IMR-90 (cell line): Measurements from ENCODE around the gene GRHL3. TPM values are rescaled to one million over a fixed set of nuclear protein-coding genes. Genes with fewer than 3 reads are reported as not detected.

Experiments
- ATAC-seq: fragments of 200-7000 bp; cut with Tn5 transposase; 2 replicates; pipeline ENCODE4 v1.9.1; 2020; ENCODE audit warnings: low read depth, mild to moderate bottlenecking, moderate library complexity
- BruUV-seq: library from RNA; stranded (reverse); fragments of 400-500 nt; replicated peaks from 2 replicates; lab custom pipeline; 2021; lab: Mats Ljungman, UMichigan
- CTCF ChIA-PET: fragments of 300-600 bp; formaldehyde crosslinking; extraction: SDS; loops from one replicate; lab custom pipeline; 2021; ENCODE audit warnings: antibody characterized with exemption; lab: Yijun Ruan, JAX
- POLR2A ChIA-PET: fragments of 300-600 bp; sonication (Branson Sonifier 250); formaldehyde crosslinking; loops from one replicate; lab custom pipeline; 2022; ENCODE audit warnings: antibody characterized with exemption; ENCODE audit not compliant: unreplicated experiment; lab: Charles Lee
- DNase-seq: peaks from one replicate; pipeline ENCODE4 v3.0.0; 2013
- H2AFZ ChIP-seq: replicated peaks from 2 replicates; pipeline ENCODE3; 2013; ENCODE audit warnings: low read length, mild to moderate bottlenecking; ENCODE audit not compliant: poor library complexity
- H2AK5ac ChIP-seq: 2 replicates; pipeline ENCODE4 v1.6.1; 2013; ENCODE audit warnings: low read depth, low read length, inconsistent platforms
- H2AK9ac ChIP-seq: replicated peaks from 2 replicates; pipeline ENCODE3; 2013; ENCODE audit warnings: mild to moderate bottlenecking, low read depth, low read length, moderate library complexity; ENCODE audit not compliant: poor library complexity
- H2BK120ac ChIP-seq: 2 replicates; pipeline ENCODE4 v1.6.1; 2013; ENCODE audit warnings: low read depth, low read length, inconsistent platforms
- H2BK15ac ChIP-seq: 3 replicates; pipeline ENCODE4 v1.6.1; 2013; ENCODE audit warnings: low read depth, low read length, inconsistent platforms
- H2BK20ac ChIP-seq: 2 replicates; pipeline ENCODE4 v1.6.1; 2013; ENCODE audit warnings: low read depth, mild to moderate bottlenecking, inconsistent platforms, low read length, moderate library complexity
- H2BK5ac ChIP-seq: 2 replicates; pipeline ENCODE4 v1.6.1; 2013; ENCODE audit warnings: mild to moderate bottlenecking, low read depth, low read length, inconsistent platforms; ENCODE audit not compliant: poor library complexity, severe bottlenecking
- H3K14ac ChIP-seq: replicated peaks from 2 replicates; pipeline ENCODE4 v1.6.1; 2013; ENCODE audit warnings: low read depth, low read length, inconsistent platforms
- H3K18ac ChIP-seq: 2 replicates; pipeline ENCODE4 v1.6.1; 2013; ENCODE audit warnings: low read depth, low read length, control low read depth
- H3K23ac ChIP-seq: 2 replicates; pipeline ENCODE4 v1.6.1; 2013; ENCODE audit warnings: low read depth, low read length, inconsistent platforms
- H3K27ac ChIP-seq: 2 replicates; pipeline ENCODE4 v1.5.1; 2013; ENCODE audit warnings: mild to moderate bottlenecking, control low read depth, low read length; ENCODE audit not compliant: insufficient read depth
- H3K27me3 ChIP-seq: 2 replicates; pipeline ENCODE4 v1.6.1; 2013; ENCODE audit warnings: low read length; ENCODE audit not compliant: control insufficient read depth, insufficient read depth
- H3K36me3 ChIP-seq: 2 replicates; pipeline ENCODE4 v1.6.1; 2013; ENCODE audit warnings: low read length, mixed read lengths; ENCODE audit not compliant: control insufficient read depth, insufficient read depth
- H3K4ac ChIP-seq: 2 replicates; pipeline ENCODE4 v1.6.1; 2013; ENCODE audit warnings: low read depth, low read length, inconsistent platforms
- H3K4me1 ChIP-seq: 2 replicates; pipeline ENCODE4 v1.6.1; 2013; ENCODE audit warnings: low read length, mixed read lengths; ENCODE audit not compliant: control insufficient read depth, insufficient read depth
- H3K4me2 ChIP-seq: 2 replicates; pipeline ENCODE4 v1.6.1; 2013; ENCODE audit warnings: low read depth, mild to moderate bottlenecking, control low read depth, low read length, moderate library complexity
- H3K4me3 ChIP-seq: 2 replicates; pipeline ENCODE4 v1.5.1; 2013; ENCODE audit warnings: low read depth, mild to moderate bottlenecking, control low read depth, low read length, moderate library complexity; ENCODE audit not compliant: insufficient read depth
- H3K56ac ChIP-seq: 2 replicates; pipeline ENCODE4 v1.6.1; 2013; ENCODE audit warnings: low read length, inconsistent platforms; ENCODE audit not compliant: insufficient read depth; ENCODE audit errors: extremely low read depth
- H3K79me1 ChIP-seq, 2 experiments: 2 replicates each; pipeline ENCODE4 v1.6.1; 2013; ENCODE audit warnings: low read length in 2 of 2, inconsistent platforms in 1 of 2, low read depth in 1 of 2
- H3K9ac ChIP-seq: 2 replicates; pipeline ENCODE4 v1.6.1; 2013; ENCODE audit warnings: low read depth, low read length, control low read depth
- H3K9me1 ChIP-seq: 2 replicates; pipeline ENCODE4 v1.6.1; 2013; ENCODE audit warnings: low read length, inconsistent platforms; ENCODE audit not compliant: insufficient read depth
- H3K9me3 ChIP-seq: 2 replicates; pipeline ENCODE4 v1.6.1; 2013; ENCODE audit warnings: low read length; ENCODE audit not compliant: control insufficient read depth, insufficient read depth
- H4K20me1 ChIP-seq: 2 replicates; pipeline ENCODE4 v1.6.1; 2013; ENCODE audit warnings: low read length, inconsistent platforms; ENCODE audit not compliant: insufficient read depth
- H4K5ac ChIP-seq: 2 replicates; pipeline ENCODE4 v1.6.1; 2013; ENCODE audit warnings: mild to moderate bottlenecking, low read depth, low read length, control low read depth
- H4K8ac ChIP-seq, 2 experiments: 2 replicates each; pipeline ENCODE4 v1.6.1; 2013; ENCODE audit warnings: low read depth in 2 of 2, low read length in 2 of 2, control low read depth in 1 of 2, inconsistent platforms in 1 of 2
- H4K91ac ChIP-seq: 2 replicates; pipeline ENCODE4 v1.6.1; 2013; ENCODE audit warnings: low read depth, low read length, inconsistent platforms; ENCODE audit not compliant: insufficient read depth
- BHLHE40 ChIP-seq: fragments of 150-350 bp; IDR thresholded peaks from 2 replicates; pipeline ENCODE4 v1.6.1; 2016; ENCODE audit warnings: mild to moderate bottlenecking, low read depth, low read length
- CEBPB ChIP-seq: IDR thresholded peaks from 2 replicates; pipeline ENCODE4 v1.6.1; 2012; ENCODE audit warnings: low read depth, low read length, improper control_type of control experiment
- CHD1 ChIP-seq: IDR thresholded peaks from 2 replicates; pipeline ENCODE4 v1.6.1; 2012; ENCODE audit warnings: low read depth, low read length, improper control_type of control experiment
- FOS ChIP-seq: fragments of 150-350 bp; IDR thresholded peaks from 2 replicates; pipeline ENCODE4 v1.6.1; 2016; ENCODE audit warnings: low read depth, low read length
- MAFK ChIP-seq: IDR thresholded peaks from 2 replicates; pipeline ENCODE4 v1.6.1; 2012; ENCODE audit warnings: low read depth, low read length, improper control_type of control experiment
- MAZ ChIP-seq: IDR thresholded peaks from 2 replicates; pipeline ENCODE4 v1.6.1; 2012; ENCODE audit warnings: low read depth, mild to moderate bottlenecking, low read length, improper control_type of control experiment, moderate library complexity, borderline replicate concordance
- MXI1 ChIP-seq: IDR thresholded peaks from 2 replicates; pipeline ENCODE4 v1.6.1; 2012; ENCODE audit warnings: low read depth, mild to moderate bottlenecking, low read length, moderate library complexity, borderline replicate concordance
- NFE2L2 ChIP-seq: fragments of 150-350 bp; IDR thresholded peaks from 2 replicates; pipeline ENCODE4 v1.6.1; 2016; ENCODE audit warnings: low read depth, mild to moderate bottlenecking, low read length
- POLR2A ChIP-seq: IDR thresholded peaks from 2 replicates; pipeline ENCODE4 v1.6.1; 2012; ENCODE audit warnings: mild to moderate bottlenecking, low read depth, low read length
- RAD21 ChIP-seq: IDR thresholded peaks from 2 replicates; pipeline ENCODE4 v1.6.1; 2012; ENCODE audit warnings: low read length, improper control_type of control experiment
- RCOR1 ChIP-seq: IDR thresholded peaks from 2 replicates; pipeline ENCODE4 v1.6.1; 2012; ENCODE audit warnings: mild to moderate bottlenecking, low read length, improper control_type of control experiment; ENCODE audit not compliant: insufficient replicate concordance
- RFX5 ChIP-seq: IDR thresholded peaks from 2 replicates; pipeline ENCODE4 v1.8.0; 2012; ENCODE audit warnings: low read depth, mild to moderate bottlenecking, low read length, moderate library complexity
- SMC3 ChIP-seq: fragments of 150-350 bp; IDR thresholded peaks from 2 replicates; pipeline ENCODE4 v1.6.1; 2016; ENCODE audit warnings: low read depth, mild to moderate bottlenecking, antibody characterized with exemption, low read length, moderate library complexity
- WGBS, 2 experiments: methylation state at CpG; one replicate each; pipeline versions ENCODE4 v1.1.5 to v1.1.7; 2013; ENCODE audit warnings: missing lambda C conversion rate in 2 of 2; ENCODE audit not compliant: insufficient read length in 1 of 2; ENCODE audit errors: extremely low coverage in 2 of 2; 5-methylcytosine and 5-hydroxymethylcytosine counted together
- dilution Hi-C: fragments of 300-500 bp; cut with HindIII; formaldehyde crosslinking; loops from one replicate; pipeline ENCODE4 v1.14.3; 2018; ENCODE audit warnings: low sequenced_read_pairs; ENCODE audit not compliant: unreplicated experiment
- in situ Hi-C: fragments of 300-500 bp; cut with MboI; formaldehyde crosslinking; loops from 3 replicates; pipeline ENCODE4 v1.14.3; 2019; ENCODE audit warnings: low sequenced_read_pairs, inconsistent platforms, mixed read lengths
- intact Hi-C: fragments of 100-400 bp; cut with micrococcal nuclease; formaldehyde crosslinking; loops from 2 replicates; pipeline ENCODE4 v1.10.0; 2022
- polyA plus RNA-seq, 3 experiments: library from polyadenylated mRNA; depleted of rRNA; stranded (reverse); fragments of >200 nt; gene quantifications; 2 replicates each; pipeline ENCODE4 v1.2.3, GENCODE V29; 2012; ENCODE audit warnings: low replicate concordance in 1 of 3
- total RNA-seq: library from RNA; depleted of rRNA; stranded (reverse); fragments of >200 nt; gene quantifications from 2 replicates; pipeline ENCODE4 v1.2.3, GENCODE V29; 2012
- TF ChIP-seq, protein P1 (sequence below): fragments of 150-350 bp; IDR thresholded peaks from 2 replicates; pipeline ENCODE4 v1.6.1; 2016; ENCODE audit warnings: low read depth, mild to moderate bottlenecking, low read length, moderate library complexity, borderline replicate concordance
- TF ChIP-seq, protein P2 (sequence below): fragments of 150-350 bp; IDR thresholded peaks from 2 replicates; pipeline ENCODE4 v1.6.1; 2017; ENCODE audit warnings: mild to moderate bottlenecking, antibody characterized with exemption, low read length, low read depth
- TF ChIP-seq, protein P3 (sequence below): conservative IDR thresholded peaks from 2 replicates; pipeline ENCODE4 v1.5.1; 2012; ENCODE audit warnings: mild to moderate bottlenecking, low read depth, low read length, improper control_type of control experiment

The GRHL3 gene
- total and polyA plus RNA-seq, 2 of the 4 experiments (the other 2 are of a cell fraction): not detected

DNA sequence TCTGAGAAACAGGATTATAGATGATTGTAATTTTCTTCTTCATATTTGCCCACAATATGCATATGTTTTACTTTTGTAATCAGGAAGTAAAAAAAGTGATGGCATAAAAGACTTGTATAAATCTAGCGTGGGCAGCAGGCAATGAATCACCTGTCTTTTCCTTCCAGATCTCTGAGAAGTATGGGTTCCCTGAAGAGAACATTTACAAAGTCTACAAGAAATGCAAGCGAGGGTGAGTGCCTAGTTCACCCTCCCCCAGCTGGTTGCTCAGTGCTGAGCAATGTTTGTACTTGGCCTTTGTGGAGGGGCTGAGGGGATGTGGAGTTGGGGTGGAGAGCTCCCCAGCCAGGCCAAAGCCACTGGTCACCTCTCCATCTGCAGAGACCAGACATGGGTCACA is 30.7 kb downstream of the GRHL3 start:
- Histone ChIP-seq H2AK9ac (no peak overlapping the region), H3K23ac (no peak overlapping the region), H4K5ac (no peak overlapping the region), H3K18ac (no peak overlapping the region; the same call in 1 of the 2 replicates), H3K79me1 (no peaks in the 10 kb centered on the region), H3K56ac (no peak overlapping the region), H3K27ac (no peak overlapping the region), H2BK20ac (no peak overlapping the region), H2AK5ac (no peak overlapping the region; the same call in 1 of the 2 replicates), H3K9me1 (peaks cover 6% of the 10 kb centered on the region; the same call in 1 of the 2 replicates), H2BK5ac (no peak overlapping the region), H4K20me1 (0 out of 2 replicates have a peak, but pooled peaks cover 5% of the 10 kb centered on the region), H2BK15ac (no peak overlapping the region), H3K4me1 (peaks cover 8% of the 10 kb centered on the region), H2AFZ (peak overlapping the region; percentile 45), H3K4me3 (no peak overlapping the region), H3K36me3 (no peaks in the 10 kb centered on the region), H3K4me2 (no peak overlapping the region), H3K27me3 (peaks cover 11% of the 10 kb centered on the region; the same call in 1 of the 2 replicates), H2BK120ac (no peak overlapping the region), H3K9ac (no peak overlapping the region), H3K14ac (0 out of 2 replicates have a peak overlapping the region, but pooled peaks have one; percentile 34), H4K8ac (no peak overlapping the region), H3K9me3 (no peaks in the 10 kb centered on the region), H4K91ac (no peak overlapping the region), H3K4ac (no peak overlapping the region)
- TF ChIP-seq CEBPB (no peak), POLR2A (no peak), CHD1 (no peak), SMC3 (no peak), RAD21 (no peak), RCOR1 (no peak), MAZ (no peak), NFE2L2 (no peak), MXI1 (no peak), RFX5 (no peak), MAFK (no peak), BHLHE40 (no peak), FOS (no peak)
- TF ChIP-seq, protein P1, sequence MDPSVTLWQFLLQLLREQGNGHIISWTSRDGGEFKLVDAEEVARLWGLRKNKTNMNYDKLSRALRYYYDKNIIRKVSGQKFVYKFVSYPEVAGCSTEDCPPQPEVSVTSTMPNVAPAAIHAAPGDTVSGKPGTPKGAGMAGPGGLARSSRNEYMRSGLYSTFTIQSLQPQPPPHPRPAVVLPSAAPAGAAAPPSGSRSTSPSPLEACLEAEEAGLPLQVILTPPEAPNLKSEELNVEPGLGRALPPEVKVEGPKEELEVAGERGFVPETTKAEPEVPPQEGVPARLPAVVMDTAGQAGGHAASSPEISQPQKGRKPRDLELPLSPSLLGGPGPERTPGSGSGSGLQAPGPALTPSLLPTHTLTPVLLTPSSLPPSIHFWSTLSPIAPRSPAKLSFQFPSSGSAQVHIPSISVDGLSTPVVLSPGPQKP: no peak
- TF ChIP-seq, protein P2, sequence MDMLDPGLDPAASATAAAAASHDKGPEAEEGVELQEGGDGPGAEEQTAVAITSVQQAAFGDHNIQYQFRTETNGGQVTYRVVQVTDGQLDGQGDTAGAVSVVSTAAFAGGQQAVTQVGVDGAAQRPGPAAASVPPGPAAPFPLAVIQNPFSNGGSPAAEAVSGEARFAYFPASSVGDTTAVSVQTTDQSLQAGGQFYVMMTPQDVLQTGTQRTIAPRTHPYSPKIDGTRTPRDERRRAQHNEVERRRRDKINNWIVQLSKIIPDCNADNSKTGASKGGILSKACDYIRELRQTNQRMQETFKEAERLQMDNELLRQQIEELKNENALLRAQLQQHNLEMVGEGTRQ: no peak
- TF ChIP-seq, protein P3, sequence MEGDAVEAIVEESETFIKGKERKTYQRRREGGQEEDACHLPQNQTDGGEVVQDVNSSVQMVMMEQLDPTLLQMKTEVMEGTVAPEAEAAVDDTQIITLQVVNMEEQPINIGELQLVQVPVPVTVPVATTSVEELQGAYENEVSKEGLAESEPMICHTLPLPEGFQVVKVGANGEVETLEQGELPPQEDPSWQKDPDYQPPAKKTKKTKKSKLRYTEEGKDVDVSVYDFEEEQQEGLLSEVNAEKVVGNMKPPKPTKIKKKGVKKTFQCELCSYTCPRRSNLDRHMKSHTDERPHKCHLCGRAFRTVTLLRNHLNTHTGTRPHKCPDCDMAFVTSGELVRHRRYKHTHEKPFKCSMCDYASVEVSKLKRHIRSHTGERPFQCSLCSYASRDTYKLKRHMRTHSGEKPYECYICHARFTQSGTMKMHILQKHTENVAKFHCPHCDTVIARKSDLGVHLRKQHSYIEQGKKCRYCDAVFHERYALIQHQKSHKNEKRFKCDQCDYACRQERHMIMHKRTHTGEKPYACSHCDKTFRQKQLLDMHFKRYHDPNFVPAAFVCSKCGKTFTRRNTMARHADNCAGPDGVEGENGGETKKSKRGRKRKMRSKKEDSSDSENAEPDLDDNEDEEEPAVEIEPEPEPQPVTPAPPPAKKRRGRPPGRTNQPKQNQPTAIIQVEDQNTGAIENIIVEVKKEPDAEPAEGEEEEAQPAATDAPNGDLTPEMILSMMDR: no peak
- intact Hi-C loops (no loop called here), dilution Hi-C loops (no loop called here), in situ Hi-C loops (no loop called here)
- DNase-seq (peak; percentile 51), ATAC-seq (peak; percentile 53)
- no TSS peak for BruUV-seq
- ChIA-PET CTCF (no interaction called here), POLR2A (no interaction called here)
- no CpG with 5 or more reads among the region's 2 CpGs for WGBS, 2 experiments
